Endothelial cell (in vitro differentiated cells): ENCODE results near the gene CDRT4. TPM values are rescaled to one million over a fixed set of nuclear protein-coding genes. Genes with fewer than 3 reads are reported as not detected.
"Not testable (repeated sequence)": the region's sequence is repeated elsewhere in the genome, so short reads cannot be mapped to it uniquely, and the experiment has no call there.

ENCODE experiments used
- DNase-seq: peaks from one replicate; pipeline ENCODE4 v3.0.0; 2021; ENCODE audit warnings: low spot score
- H3K27ac Mint-ChIP-seq: one replicate; pipeline ENCODE4 v1.8.0; 2021; ENCODE audit warnings: mixed read lengths, inconsistent platforms; ENCODE audit not compliant: unreplicated experiment
- H3K27me3 Mint-ChIP-seq: one replicate; pipeline ENCODE4 v1.8.0; 2021; ENCODE audit warnings: mild to moderate bottlenecking, moderate library complexity, mixed read lengths, inconsistent platforms; ENCODE audit not compliant: unreplicated experiment
- H3K36me3 Mint-ChIP-seq: one replicate; pipeline ENCODE4 v1.8.0; 2021; ENCODE audit warnings: mild to moderate bottlenecking, low read depth, mixed read lengths, inconsistent platforms; ENCODE audit not compliant: unreplicated experiment
- H3K4me1 Mint-ChIP-seq: one replicate; pipeline ENCODE4 v1.8.0; 2021; ENCODE audit warnings: mild to moderate bottlenecking, mixed read lengths, inconsistent platforms; ENCODE audit not compliant: unreplicated experiment
- H3K4me3 Mint-ChIP-seq: one replicate; pipeline ENCODE4 v1.8.0; 2021; ENCODE audit warnings: mild to moderate bottlenecking, mixed read lengths, inconsistent platforms; ENCODE audit not compliant: unreplicated experiment
- H3K9me3 Mint-ChIP-seq: one replicate; pipeline ENCODE4 v1.8.0; 2021; ENCODE audit warnings: mixed read lengths, inconsistent platforms; ENCODE audit not compliant: unreplicated experiment
- CTCF ChIP-seq: fragments of 200-600 bp; sonication (generic); IDR thresholded peaks from one replicate; pipeline ENCODE4 v1.5.0; 2021; ENCODE audit warnings: antibody characterized with exemption; ENCODE audit not compliant: unreplicated experiment
- total RNA-seq: library from RNA; stranded (reverse); fragmentation: NEBNext Ultra II Directional; extraction: Animal tissue kit (Norgen Biotek cat#: 25700); gene quantifications from one replicate; pipeline ENCODE4 v1.2.1, GENCODE V29; 2021; ENCODE audit not compliant: unreplicated experiment

The CDRT4 gene
- total RNA-seq, 1 donor from 2014 or later = 11.7 TPM

GRCh38 chr17:15440347-15440746 lies 27.1 kb downstream of the CDRT4 start:
- DNase-seq = no peak
- no peak for TF ChIP-seq CTCF
- peaks cover 43% of the 10 kb centered on the region for H3K4me1 Mint-ChIP-seq
- no peaks in the 10 kb centered on the region for H3K9me3 Mint-ChIP-seq
- peaks cover 1% of the 10 kb centered on the region for H3K27me3 Mint-ChIP-seq
- no peak overlapping the region for H3K27ac Mint-ChIP-seq
- peaks cover 10% of the 10 kb centered on the region for H3K36me3 Mint-ChIP-seq
- no peak overlapping the region for H3K4me3 Mint-ChIP-seq

- H3K4me3 Mint-ChIP-seq = not testable (repeated sequence)
Observed at GRCh38 chr17:15439205-15439985, 28.0 kb downstream of the CDRT4 start.

GRCh38 chr17:15438491-15439105 lies 28.8 kb downstream of the CDRT4 start:
- Mint-ChIP-seq H3K27ac (no peak overlapping the region), H3K4me3 (no peak overlapping the region), H3K9me3 (no peaks in the 10 kb centered on the region), H3K27me3 (peaks cover 1% of the 10 kb centered on the region), H3K4me1 (peaks cover 40% of the 10 kb centered on the region), H3K36me3 (peaks cover 10% of the 10 kb centered on the region)
- TF ChIP-seq CTCF = no peak
- no peak for DNase-seq

More at GRCh38 chr17:15439205-15439985, 28.0 kb downstream of the CDRT4 start:
- not testable (repeated sequence) for H3K9me3 Mint-ChIP-seq, H3K27me3 Mint-ChIP-seq, DNase-seq, H3K27ac Mint-ChIP-seq
- peaks cover 10% of the 10 kb centered on the region for H3K36me3 Mint-ChIP-seq
- H3K4me1 Mint-ChIP-seq = peaks cover 40% of the 10 kb centered on the region

GRCh38 chr17:15437303-15437635 lies 30.2 kb downstream of the CDRT4 start:
- TF ChIP-seq CTCF = no peak
- no peak for DNase-seq
- Mint-ChIP-seq H3K9me3 (no peaks in the 10 kb centered on the region), H3K36me3 (peaks cover 15% of the 10 kb centered on the region), H3K4me3 (no peak overlapping the region), H3K27me3 (peaks cover 3% of the 10 kb centered on the region), H3K27ac (peak overlapping the region; percentile 97), H3K4me1 (peaks cover 30% of the 10 kb centered on the region)

- peak; percentile 58 for TF ChIP-seq CTCF
- Mint-ChIP-seq H3K9me3 (no peaks in the 10 kb centered on the region), H3K27me3 (peaks cover 3% of the 10 kb centered on the region), H3K4me1 (peaks cover 30% of the 10 kb centered on the region), H3K4me3 (no peak overlapping the region), H3K27ac (peak overlapping the region; percentile 97), H3K36me3 (peaks cover 15% of the 10 kb centered on the region)
- peak; percentile 71 for DNase-seq
Observed at GRCh38 chr17:15436473-15437302, 30.7 kb downstream of the CDRT4 start.
